Heart left ventricle (tissue), 16 donors: ENCODE results near the gene BANF1. TPM values are rescaled to one million over a fixed set of nuclear protein-coding genes. Genes with fewer than 3 reads are reported as not detected.

Experiments
- ATAC-seq, 4 donors: fragments of 200-7000 bp; cut with Tn5 transposase; one replicate each; pipeline ENCODE4 v1.9.1; 2020 to 2022; ENCODE audit warnings: moderate library complexity in 4 of 4, mild to moderate bottlenecking in 3 of 4, moderate number of reproducible peaks in 1 of 4
- DNase-seq, 5 donors: peaks; one replicate each; pipeline ENCODE4 v3.0.0-alpha.2; 2020
- H3K27ac ChIP-seq, 12 donors: fragments of 200-600 bp; sonication (generic) in 4 of 12; one replicate each; pipeline versions ENCODE4 v1.5.0 to v1.8.0; 2016 to 2022; ENCODE audit warnings: mild to moderate bottlenecking in 2 of 12
- H3K27me3 ChIP-seq, 9 donors: fragments of 200-600 bp; sonication (generic) in 2 of 9; one replicate each; pipeline versions ENCODE4 v1.5.1 to v1.8.0; 2016 to 2022; ENCODE audit warnings: mild to moderate bottlenecking in 3 of 9
- H3K36me3 ChIP-seq, 9 donors: fragments of 200-600 bp; sonication (generic) in 2 of 9; one replicate each; pipeline versions ENCODE4 v1.5.0 to v1.8.0; 2018 to 2022; ENCODE audit warnings: mild to moderate bottlenecking in 2 of 9
- H3K4me1 ChIP-seq, 12 donors: fragments of 200-600 bp; sonication (generic) in 4 of 12; one replicate each; pipeline versions ENCODE4 v1.5.0 to v1.8.0; 2016 to 2022; ENCODE audit warnings: mild to moderate bottlenecking in 3 of 12
- H3K4me3 ChIP-seq, 12 donors: fragments of 200-600 bp; sonication (generic) in 4 of 12; one replicate each; pipeline versions ENCODE4 v1.5.0 to v1.8.0; 2017 to 2022; ENCODE audit warnings: mild to moderate bottlenecking in 9 of 12, moderate library complexity in 4 of 12
- H3K9me3 ChIP-seq, 12 donors: fragments of 200-600 bp; sonication (generic) in 4 of 12; one replicate each; pipeline versions ENCODE4 v1.5.0 to v1.8.0; 2016 to 2022; ENCODE audit warnings: mild to moderate bottlenecking in 1 of 12
- POLR2A ChIP-seq, 2 donors: fragments of 450-650 bp; IDR thresholded peaks; one replicate each; pipeline ENCODE4 v1.6.1; 2017; ENCODE audit warnings: antibody characterized with exemption in 2 of 2, mild to moderate bottlenecking in 2 of 2, moderate library complexity in 2 of 2
- WGBS, 4 donors: extraction: QIAGEN DNeasy Blood & Tissue Kit in 2 of 4; methylation state at CpG; one replicate each; pipeline versions ENCODE4 v1.1.5 to v1.1.7; 2013 to 2018; 5-methylcytosine and 5-hydroxymethylcytosine counted together
- intact Hi-C, 10 donors: fragments of 100-400 bp; cut with DNase I; formaldehyde crosslinking; loops; one replicate each; pipeline versions ENCODE4 v1.11.1 to v1.14.2; 2022
- long read RNA-seq, 3 donors: library from polyadenylated mRNA; unstranded; transcript quantifications; one replicate each; pipeline ENCODE4 v2.0.0, GENCODE V29; 2020 to 2021
- polyA plus RNA-seq, 2 donors: library from polyadenylated mRNA; stranded (reverse); fragments of 200-250 nt; gene quantifications; one replicate each; pipeline ENCODE4 v1.2.3, GENCODE V29; 2013
- total RNA-seq, 9 donors: library from RNA; depleted of rRNA in 2 of 9; stranded (reverse); fragments of >200 nt in 2 of 9; fragmentation: NEBNext Ultra II Directional in 3 of 9; extraction: Animal tissue kit (Norgen Biotek cat#: 25700) in 3 of 9; gene quantifications; one replicate each; pipeline versions ENCODE4 v1.1.0 to v1.2.4, GENCODE V29; 2016 to 2023
- TF ChIP-seq, protein P1 (sequence below), 12 donors: fragments of 200-600 bp; sonication (generic) in 4 of 12; IDR thresholded peaks; one replicate each; pipeline versions ENCODE4 v1.5.0 to v1.8.0; 2018 to 2022; ENCODE audit warnings: antibody characterized with exemption in 12 of 12, mild to moderate bottlenecking in 5 of 12
- donor health status: ischemic (EF 13 %, LVEDD 7.1; RV severe dilation, severe dysfunction).
- donor health status: healthy with polysubstance abuse.
- donor health status: DM: no; HTN: yes; CAD: no.
- donor health status: DM: no; HTN: no; CAD: no.
- donor health status: ischemic (EF 25% LVEDD 6.9; RV normal size, moderate dysfunction).
- donor health status: ischemic (EF 25% LVEDD 5.7; RV mildly dilated, moderate dysfunction).
- donor health status: healthy.
- donor health status: DM: yes; HTN: yes; CAD: no.
- donor health status: ischemic (EF 35%, LVEDD 5.7; RV mildly dilated, moderate dysfunction).
- donor health status: nonischemic (EF 11% LVEDD 7.7; RV severe dilation, severe dysfunction).
- donor health status: DM: yes; HTN: yes; CAD: no.
- donor health status: PGD.
- donor health status: ischemic (EF 29% LVEDD 5.4; RV normal size, mild dysfunction).
- donor health status: nonischemic (EF 23%, LVEDD 6.1; RV moderate dilation, normal function).

Gene BANF1, protein sequence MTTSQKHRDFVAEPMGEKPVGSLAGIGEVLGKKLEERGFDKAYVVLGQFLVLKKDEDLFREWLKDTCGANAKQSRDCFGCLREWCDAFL
- 100 to 1,000 TPM in 7 of 9 donors, 10 to 100 TPM in 2; 68.7 to 227 (median 187) TPM for total RNA-seq
- 100 to 1,000 TPM; 220 to 345 TPM for polyA plus RNA-seq
- long read RNA-seq, donor 1, transcript BANF1-201 (3 exons, 1,155 nt), result major isoform, 41 of 63 reads
- long read RNA-seq, donor 1, partial matches to known transcripts, result 9 of 63 reads
- long read RNA-seq, donor 1, other reads (novel, unspliced or antisense), result 10 of 63 reads
- long read RNA-seq, donor 2, transcript BANF1-208 (3 exons, 1,135 nt), result minor isoform, 6 of 53 reads
- long read RNA-seq, donor 2, transcript BANF1-202 (3 exons, 946 nt), result minor isoform, 5 of 53 reads
- long read RNA-seq, donor 2, transcript BANF1-201 (3 exons, 1,155 nt), result major isoform, 35 of 53 reads
- long read RNA-seq, donor 2, partial matches to known transcripts, result 2 of 53 reads
- long read RNA-seq, donor 2, other reads (novel, unspliced or antisense), result 3 of 53 reads
- long read RNA-seq, donor 3, transcript BANF1-201 (3 exons, 1,155 nt), result major isoform, 29 of 44 reads
- long read RNA-seq, donor 3, transcript BANF1-202 (3 exons, 946 nt), result minor isoform, 7 of 44 reads
- long read RNA-seq, donor 3, partial matches to known transcripts, result 2 of 44 reads
- long read RNA-seq, donor 3, other reads (novel, unspliced or antisense), result 3 of 44 reads

GRCh38 chr11:66001942-66002647, at the start of gene BANF1, which contains the start of gene EIF1AD:
Gene BANF1, plus strand, starts transcription at chr11:66002503. Its CDS starts 748 bp downstream, at chr11:66003251.
Gene EIF1AD, minus strand, starts transcription at chr11:66002157. Its CDS starts 1,768 bp downstream, at chr11:66000389.
- intact Hi-C loops, result loop anchor here in 7 of 10 donors (1.0 to 5.0 kb wide), 3 partner anchors 40 to 115 kb away; partner anchors contain the start of genes SART1 (in 6 of the 7) and FIBP (in 2 of the 7)
- TF ChIP-seq, protein P1, sequence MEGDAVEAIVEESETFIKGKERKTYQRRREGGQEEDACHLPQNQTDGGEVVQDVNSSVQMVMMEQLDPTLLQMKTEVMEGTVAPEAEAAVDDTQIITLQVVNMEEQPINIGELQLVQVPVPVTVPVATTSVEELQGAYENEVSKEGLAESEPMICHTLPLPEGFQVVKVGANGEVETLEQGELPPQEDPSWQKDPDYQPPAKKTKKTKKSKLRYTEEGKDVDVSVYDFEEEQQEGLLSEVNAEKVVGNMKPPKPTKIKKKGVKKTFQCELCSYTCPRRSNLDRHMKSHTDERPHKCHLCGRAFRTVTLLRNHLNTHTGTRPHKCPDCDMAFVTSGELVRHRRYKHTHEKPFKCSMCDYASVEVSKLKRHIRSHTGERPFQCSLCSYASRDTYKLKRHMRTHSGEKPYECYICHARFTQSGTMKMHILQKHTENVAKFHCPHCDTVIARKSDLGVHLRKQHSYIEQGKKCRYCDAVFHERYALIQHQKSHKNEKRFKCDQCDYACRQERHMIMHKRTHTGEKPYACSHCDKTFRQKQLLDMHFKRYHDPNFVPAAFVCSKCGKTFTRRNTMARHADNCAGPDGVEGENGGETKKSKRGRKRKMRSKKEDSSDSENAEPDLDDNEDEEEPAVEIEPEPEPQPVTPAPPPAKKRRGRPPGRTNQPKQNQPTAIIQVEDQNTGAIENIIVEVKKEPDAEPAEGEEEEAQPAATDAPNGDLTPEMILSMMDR (IDR thresholded peaks at IDR 0.05), result peak in 1 of 12 donors; percentile 13
- TF ChIP-seq POLR2A (IDR thresholded peaks at IDR 0.05), result peak in 1 of 2 donors; percentile 50
- Histone ChIP-seq H3K4me1 (peaks cover 3 to 28% (median 24%) of the 10 kb centered on the region in 12 donors), H3K4me3 (peak within 1 kb of the TSS; percentile 68 to 98 (median 82)), H3K27ac (peak within 1 kb of the TSS; percentile 73 to 99 (median 94)), H3K9me3 (no peaks in the 10 kb centered on the region), H3K27me3 (no peaks in the 10 kb centered on the region), H3K36me3 (peaks cover 0 to 61% (median 53%) of the 10 kb centered on the region in 9 donors)
- WGBS, 4 donors, result 0 to 1% (median 0%) methylated on average over 43 to 55 of the region's 55 CpGs
- peak; percentile 93 for DNase-seq
- peak; percentile 87 to 95 (median 90) for ATAC-seq

DNA sequence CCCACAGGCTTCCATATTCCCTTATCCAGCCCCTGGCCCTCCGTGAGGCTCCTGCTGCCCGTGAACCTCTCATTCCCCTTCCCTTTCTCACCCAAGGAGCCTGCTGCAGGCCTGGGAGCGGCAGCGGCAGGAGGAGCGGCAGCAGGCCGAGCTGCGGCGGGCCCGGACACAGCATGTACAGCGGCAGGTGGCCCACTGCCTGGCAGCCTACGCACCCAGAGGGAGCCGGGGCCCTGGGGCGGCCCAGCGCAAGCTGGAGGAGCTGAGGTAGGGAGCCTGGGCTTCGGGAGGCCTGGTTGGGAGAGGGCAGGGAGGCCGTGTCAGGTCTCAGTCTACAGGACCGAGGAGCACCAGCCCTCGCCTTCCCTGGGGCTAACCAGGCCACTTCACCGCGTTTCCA, 48.8 kb upstream of the BANF1 start:
- H3K4me1 ChIP-seq, result no peaks in the 10 kb centered on the region
- no peak overlapping the region for H3K27ac ChIP-seq
- H3K36me3 ChIP-seq, result no peaks in the 10 kb centered on the region
- peak in 1 of 4 donors; percentile 15 for ATAC-seq
- 79 to 89% (median 84%) methylated on average over 18 to 20 of the region's 20 CpGs for WGBS, 4 donors
- DNase-seq, result no peak
- intact Hi-C loops, result no loop called here
- TF ChIP-seq, protein P1 (IDR thresholded peaks at IDR 0.05), result no peak
- TF ChIP-seq POLR2A (IDR thresholded peaks at IDR 0.05), result no peak
- peaks cover 0 to 11% (median 0%) of the 10 kb centered on the region in 9 donors for H3K27me3 ChIP-seq
- H3K9me3 ChIP-seq, result no peaks in the 10 kb centered on the region
- no peak overlapping the region for H3K4me3 ChIP-seq

- H3K27me3 ChIP-seq, result peaks cover 0 to 11% (median 0%) of the 10 kb centered on the region in 9 donors
- 67 to 76% (median 75%) methylated on average over 8 of the region's 8 CpGs for WGBS, 4 donors
- intact Hi-C loops, result loop anchor here in 3 of 10 donors (5.0 kb wide), 1 partner anchor 32 kb away; no protein-coding TSS in a partner anchor
Observed at GRCh38 chr11:65954771-65955170, 47.5 kb upstream of the BANF1 start.

More at GRCh38 chr11:65954771-65955170, 47.5 kb upstream of the BANF1 start:
- no peak for TF ChIP-seq POLR2A (IDR thresholded peaks at IDR 0.05)
- TF ChIP-seq, protein P1 (IDR thresholded peaks at IDR 0.05), result no peak
- no peak overlapping the region for H3K4me3 ChIP-seq
- ATAC-seq, result no peak
- DNase-seq, result no peak
- no peaks in the 10 kb centered on the region for H3K36me3 ChIP-seq
- H3K27ac ChIP-seq, result no peak overlapping the region
- H3K4me1 ChIP-seq, result no peaks in the 10 kb centered on the region
- no peaks in the 10 kb centered on the region for H3K9me3 ChIP-seq
